GM23338 (cell line): ENCODE measurements around the gene ATP9B. TPM values are rescaled to one million over a fixed set of nuclear protein-coding genes. Genes with fewer than 3 reads are reported as not detected.

Experiments
- ATAC-seq: fragments of 200-7000 bp; cut with Tn5 transposase; 3 replicates; pipeline ENCODE4 v1.9.1; 2020
- DNase-seq: peaks from one replicate; pipeline ENCODE4 v3.0.0-alpha.2; 2015; ENCODE audit warnings: low spot score
- H2AFZ ChIP-seq: fragments of 200-600 bp; sonication (generic); 2 replicates; pipeline ENCODE4 v1.8.0; 2016; ENCODE audit warnings: antibody characterized with exemption, mild to moderate bottlenecking, moderate library complexity
- H3F3A ChIP-seq: fragments of 200-600 bp; sonication (generic); replicated peaks from 2 replicates; pipeline ENCODE4 v1.8.0; 2017; ENCODE audit warnings: antibody characterized with exemption, mixed run types, low read depth
- H3K27ac ChIP-seq: fragments of 200-600 bp; sonication (generic); 2 replicates; pipeline ENCODE4 v1.6.1; 2016; ENCODE audit warnings: low read depth
- H3K27me3 ChIP-seq: fragments of 200-600 bp; sonication (generic); 2 replicates; pipeline ENCODE4 v1.8.0; 2016; ENCODE audit warnings: mild to moderate bottlenecking, mixed run types, moderate library complexity; ENCODE audit not compliant: insufficient read depth
- H3K36me3 ChIP-seq: fragments of 200-600 bp; sonication (generic); 2 replicates; pipeline ENCODE4 v1.8.0; 2016; ENCODE audit warnings: mild to moderate bottlenecking; ENCODE audit not compliant: insufficient read depth
- H3K4me1 ChIP-seq: fragments of 200-600 bp; sonication (generic); 2 replicates; pipeline ENCODE4 v1.8.0; 2016; ENCODE audit warnings: mild to moderate bottlenecking, moderate library complexity; ENCODE audit not compliant: insufficient read depth
- H3K4me2 ChIP-seq: fragments of 200-600 bp; sonication (generic); 2 replicates; pipeline ENCODE4 v1.7.1; 2017; ENCODE audit warnings: mixed run types
- H3K4me3 ChIP-seq: fragments of 200-600 bp; sonication (generic); 2 replicates; pipeline ENCODE4 v1.6.1; 2016; ENCODE audit warnings: mixed run types
- H3K79me2 ChIP-seq: fragments of 200-600 bp; sonication (generic); replicated peaks from 2 replicates; pipeline ENCODE4 v1.8.0; 2017; ENCODE audit warnings: mild to moderate bottlenecking; ENCODE audit not compliant: insufficient read depth
- H3K9me2 ChIP-seq: fragments of 200-600 bp; sonication (generic); 2 replicates; pipeline ENCODE4 v1.8.0; 2017; ENCODE audit not compliant: insufficient read depth
- H4K20me1 ChIP-seq: fragments of 200-600 bp; sonication (generic); replicated peaks from 2 replicates; pipeline ENCODE4 v1.8.0; 2017; ENCODE audit warnings: mild to moderate bottlenecking; ENCODE audit not compliant: insufficient read depth
- H3K27ac Mint-ChIP-seq: 2 replicates; pipeline ENCODE4 v1.8.0; 2020; ENCODE audit warnings: inconsistent platforms, mild to moderate bottlenecking, moderate library complexity, mixed read lengths
- H3K27me3 Mint-ChIP-seq: 3 replicates; pipeline ENCODE4 v1.8.0; 2022; ENCODE audit warnings: low read depth, mild to moderate bottlenecking, moderate library complexity, mixed read lengths, inconsistent platforms; ENCODE audit not compliant: insufficient read depth, poor library complexity
- H3K36me3 Mint-ChIP-seq: 3 replicates; pipeline ENCODE4 v1.8.0; 2021; ENCODE audit warnings: low read depth, mild to moderate bottlenecking, inconsistent platforms, moderate library complexity, mixed read lengths
- H3K4me1 Mint-ChIP-seq: 3 replicates; pipeline ENCODE4 v1.8.0; 2020; ENCODE audit warnings: mild to moderate bottlenecking, inconsistent platforms, mixed read lengths
- H3K4me3 Mint-ChIP-seq: 3 replicates; pipeline ENCODE4 v1.8.0; 2021; ENCODE audit warnings: moderate library complexity, mild to moderate bottlenecking, inconsistent platforms, mixed read lengths
- H3K9me3 Mint-ChIP-seq: 3 replicates; pipeline ENCODE4 v1.8.0; 2020; ENCODE audit warnings: moderate library complexity, mild to moderate bottlenecking, inconsistent platforms, mixed read lengths
- CREB1 ChIP-seq: fragments of 250-450 bp; sonication (Bioruptor Pico); IDR thresholded peaks from 2 replicates; pipeline ENCODE4 v1.5.0; 2020; ENCODE audit warnings: low read depth, mild to moderate bottlenecking, moderate library complexity
- EZH2 ChIP-seq: fragments of 200-600 bp; sonication (generic); IDR thresholded peaks from one replicate; pipeline ENCODE4 v1.8.0; 2017; ENCODE audit warnings: antibody characterized with exemption, mild to moderate bottlenecking, low read depth; ENCODE audit not compliant: unreplicated experiment
- EZH2phosphoT487 ChIP-seq: fragments of 200-600 bp; sonication (generic); IDR thresholded peaks from one replicate; pipeline ENCODE4 v1.8.1; 2018; ENCODE audit warnings: antibody characterized with exemption; ENCODE audit not compliant: unreplicated experiment
- JUNB ChIP-seq: IDR thresholded peaks from one replicate; pipeline ENCODE4 v1.6.1; 2016; ENCODE audit warnings: antibody characterized with exemption; ENCODE audit not compliant: unreplicated experiment
- POLR2AphosphoS5 ChIP-seq: IDR thresholded peaks from 2 replicates; pipeline ENCODE4 v1.6.1; 2016; ENCODE audit warnings: antibody characterized with exemption, low read depth
- REST ChIP-seq: IDR thresholded peaks from one replicate; pipeline ENCODE4 v1.6.1; 2018; ENCODE audit warnings: antibody characterized with exemption; ENCODE audit not compliant: unreplicated experiment
- ZNF462 ChIP-seq: fragments of 250-450 bp; sonication (Bioruptor Pico); IDR thresholded peaks from 2 replicates; pipeline ENCODE4 v1.5.0; 2020; ENCODE audit warnings: mild to moderate bottlenecking, moderate library complexity
- polyA plus RNA-seq: library from polyadenylated mRNA; unstranded; fragments of >200 nt; fragmentation: Nextera tagmentation; extraction: Ambion mirVana; gene quantifications from 2 replicates; pipeline ENCODE4 v1.2.1, GENCODE V29; 2016
- total RNA-seq: library from RNA; depleted of rRNA; stranded (reverse); fragments of >200 nt; shearing (Covaris generic); gene quantifications from 2 replicates; pipeline ENCODE4 v1.2.3, GENCODE V29; 2014
- TF ChIP-seq, protein P1 (sequence below): IDR thresholded peaks from 2 replicates; pipeline ENCODE4 v1.6.1; 2016; ENCODE audit warnings: antibody characterized with exemption

The ATP9B gene
- total and polyA plus RNA-seq, 2 experiments from 2014 or later: 14.2 to 25.6 TPM

GRCh38 chr18:79418642-79419041 lies 349.4 kb downstream of the ATP9B start:
- no peaks in the 10 kb centered on the region for H3K4me1 ChIP-seq
- peaks cover 5% of the 10 kb centered on the region; the same call in 2 of the 3 replicates for H3K4me1 Mint-ChIP-seq
- H3K27me3 ChIP-seq: no peaks in the 10 kb centered on the region
- peaks cover 11% of the 10 kb centered on the region; the same call in 2 of the 3 replicates for H3K36me3 Mint-ChIP-seq
- H3K27me3 Mint-ChIP-seq: peaks cover 15% of the 10 kb centered on the region
- DNase-seq: no peak
- H3K4me3 Mint-ChIP-seq: no peak overlapping the region
- TF ChIP-seq JUNB (no peak), ZNF462 (CRISPR knock-in tag) (no peak), EZH2phosphoT487 (no peak), POLR2AphosphoS5 (no peak), CREB1 (CRISPR knock-in tag) (no peak), EZH2 (no peak), REST (no peak)
- TF ChIP-seq, protein P1, sequence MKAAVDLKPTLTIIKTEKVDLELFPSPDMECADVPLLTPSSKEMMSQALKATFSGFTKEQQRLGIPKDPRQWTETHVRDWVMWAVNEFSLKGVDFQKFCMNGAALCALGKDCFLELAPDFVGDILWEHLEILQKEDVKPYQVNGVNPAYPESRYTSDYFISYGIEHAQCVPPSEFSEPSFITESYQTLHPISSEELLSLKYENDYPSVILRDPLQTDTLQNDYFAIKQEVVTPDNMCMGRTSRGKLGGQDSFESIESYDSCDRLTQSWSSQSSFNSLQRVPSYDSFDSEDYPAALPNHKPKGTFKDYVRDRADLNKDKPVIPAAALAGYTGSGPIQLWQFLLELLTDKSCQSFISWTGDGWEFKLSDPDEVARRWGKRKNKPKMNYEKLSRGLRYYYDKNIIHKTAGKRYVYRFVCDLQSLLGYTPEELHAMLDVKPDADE: no peak
- no peaks in the 10 kb centered on the region for H3K79me2 ChIP-seq
- H3K4me2 ChIP-seq: no peak overlapping the region
- no peaks in the 10 kb centered on the region; the same call in 2 of the 3 replicates for H3K9me3 Mint-ChIP-seq
- no peak overlapping the region for H3K4me3 ChIP-seq
- no peak overlapping the region for H3K27ac ChIP-seq
- H2AFZ ChIP-seq: no peak overlapping the region
- no peaks in the 10 kb centered on the region for H3K36me3 ChIP-seq
- H3F3A ChIP-seq: no peaks in the 10 kb centered on the region
- ATAC-seq: no peak
- no peak overlapping the region for H3K27ac Mint-ChIP-seq
- no peaks in the 10 kb centered on the region for H3K9me2 ChIP-seq
- no peaks in the 10 kb centered on the region for H4K20me1 ChIP-seq
